HG03175 (cell line): ENCODE measurements around the gene NHSL1.

Experiments
- ATAC-seq: cut with Tn5 transposase; IDR thresholded peaks from one replicate; pipeline ENCODE4 v1.9.1; 2021; ENCODE audit warnings: mild to moderate bottlenecking, moderate library complexity; ENCODE audit not compliant: unreplicated experiment

The NHSL1 gene, protein sequence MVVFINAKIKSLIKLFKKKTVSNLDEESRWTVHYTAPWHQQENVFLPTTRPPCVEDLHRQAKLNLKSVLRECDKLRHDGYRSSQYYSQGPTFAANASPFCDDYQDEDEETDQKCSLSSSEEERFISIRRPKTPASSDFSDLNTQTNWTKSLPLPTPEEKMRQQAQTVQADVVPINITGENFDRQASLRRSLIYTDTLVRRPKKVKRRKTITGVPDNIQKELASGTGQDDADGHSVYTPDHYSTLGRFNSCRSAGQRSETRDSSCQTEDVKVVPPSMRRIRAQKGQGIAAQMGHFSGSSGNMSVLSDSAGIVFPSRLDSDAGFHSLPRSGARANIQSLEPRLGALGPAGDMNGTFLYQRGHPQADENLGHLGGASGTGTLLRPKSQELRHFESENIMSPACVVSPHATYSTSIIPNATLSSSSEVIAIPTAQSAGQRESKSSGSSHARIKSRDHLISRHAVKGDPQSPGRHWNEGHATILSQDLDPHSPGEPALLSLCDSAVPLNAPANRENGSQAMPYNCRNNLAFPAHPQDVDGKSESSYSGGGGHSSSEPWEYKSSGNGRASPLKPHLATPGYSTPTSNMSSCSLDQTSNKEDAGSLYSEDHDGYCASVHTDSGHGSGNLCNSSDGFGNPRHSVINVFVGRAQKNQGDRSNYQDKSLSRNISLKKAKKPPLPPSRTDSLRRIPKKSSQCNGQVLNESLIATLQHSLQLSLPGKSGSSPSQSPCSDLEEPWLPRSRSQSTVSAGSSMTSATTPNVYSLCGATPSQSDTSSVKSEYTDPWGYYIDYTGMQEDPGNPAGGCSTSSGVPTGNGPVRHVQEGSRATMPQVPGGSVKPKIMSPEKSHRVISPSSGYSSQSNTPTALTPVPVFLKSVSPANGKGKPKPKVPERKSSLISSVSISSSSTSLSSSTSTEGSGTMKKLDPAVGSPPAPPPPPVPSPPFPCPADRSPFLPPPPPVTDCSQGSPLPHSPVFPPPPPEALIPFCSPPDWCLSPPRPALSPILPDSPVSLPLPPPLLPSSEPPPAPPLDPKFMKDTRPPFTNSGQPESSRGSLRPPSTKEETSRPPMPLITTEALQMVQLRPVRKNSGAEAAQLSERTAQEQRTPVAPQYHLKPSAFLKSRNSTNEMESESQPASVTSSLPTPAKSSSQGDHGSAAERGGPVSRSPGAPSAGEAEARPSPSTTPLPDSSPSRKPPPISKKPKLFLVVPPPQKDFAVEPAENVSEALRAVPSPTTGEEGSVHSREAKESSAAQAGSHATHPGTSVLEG (N-terminal part only)

DNA sequence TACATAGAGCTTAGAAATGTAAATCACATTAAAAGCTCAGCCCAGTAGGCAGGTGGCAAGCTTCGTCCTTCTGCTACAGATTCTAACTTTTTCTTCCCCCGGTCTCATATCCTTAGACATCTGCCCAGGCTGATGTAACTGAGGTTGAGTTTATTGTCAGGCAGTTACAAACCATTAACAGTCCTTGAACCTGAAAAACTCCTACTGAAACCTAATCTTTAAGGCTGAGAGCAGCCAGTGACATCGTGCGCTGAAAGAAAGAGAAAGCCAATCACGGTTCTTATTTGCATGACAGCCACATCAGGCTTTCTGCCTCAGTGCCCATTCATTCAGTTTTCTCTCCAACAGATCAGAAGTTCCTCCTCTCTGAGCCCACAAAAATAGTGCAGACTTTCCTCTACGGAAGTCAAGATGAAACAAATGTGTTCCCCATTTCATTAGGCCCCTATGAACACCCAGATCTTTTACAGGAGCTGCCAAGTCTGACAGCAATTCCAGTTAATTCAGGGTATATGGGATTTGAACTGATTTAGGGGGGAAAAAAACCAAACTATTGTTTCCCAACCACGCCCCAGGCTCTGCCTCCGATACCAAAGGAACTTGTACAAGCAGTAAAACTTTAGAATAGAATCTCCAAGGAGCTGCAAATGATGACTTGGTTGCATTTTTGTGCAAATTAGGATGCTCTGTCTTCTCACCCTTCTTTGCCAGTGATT, at the start of gene NHSL1:
TSS of gene NHSL1 (minus strand) at position 192 of the 716 bp plus-strand sequence. CDS start 204 bp downstream, outside the sequence.
- peak; percentile 95 for ATAC-seq

DNA sequence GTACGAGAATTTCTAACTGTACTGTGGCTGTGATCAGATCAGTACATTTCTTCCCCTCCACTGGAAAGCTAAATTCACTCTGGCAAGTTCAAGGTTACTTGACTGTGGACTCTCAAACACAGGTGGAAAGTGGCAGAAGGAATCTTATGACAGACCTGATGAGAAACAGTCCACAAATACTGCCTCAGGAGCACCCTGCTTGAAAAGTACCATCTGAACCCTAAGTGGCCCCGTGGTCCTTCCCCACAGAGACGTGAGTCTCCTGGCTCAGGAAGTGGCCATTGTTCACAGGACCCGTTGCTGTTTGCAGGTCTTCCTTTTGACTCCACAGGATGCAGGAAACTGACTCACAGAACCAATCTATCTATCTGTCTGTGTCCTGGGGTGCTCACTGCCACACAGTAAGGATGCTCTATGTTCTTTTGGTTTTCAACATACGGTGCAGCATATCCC, 47.5 kb upstream of the NHSL1 start:
- no peak for ATAC-seq

DNA sequence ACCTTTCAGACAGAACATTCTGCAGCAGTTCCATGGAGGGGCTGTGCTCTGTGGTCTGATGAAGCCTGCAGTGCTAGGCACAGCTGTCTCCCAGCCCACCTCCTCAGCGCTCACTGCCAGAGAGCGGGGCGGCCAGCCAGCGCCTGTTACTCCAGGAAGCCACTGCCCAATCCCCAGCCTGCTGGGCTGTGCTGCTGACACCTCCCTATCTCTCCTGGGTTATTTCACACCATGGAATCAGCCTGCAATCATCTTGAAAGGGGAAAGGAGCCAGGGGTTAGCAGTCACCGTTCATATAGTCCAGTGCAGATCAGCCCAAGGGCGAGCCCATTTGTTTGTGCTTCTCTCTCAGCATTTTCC, 46.3 kb upstream of the NHSL1 start:
- ATAC-seq = no peak

DNA sequence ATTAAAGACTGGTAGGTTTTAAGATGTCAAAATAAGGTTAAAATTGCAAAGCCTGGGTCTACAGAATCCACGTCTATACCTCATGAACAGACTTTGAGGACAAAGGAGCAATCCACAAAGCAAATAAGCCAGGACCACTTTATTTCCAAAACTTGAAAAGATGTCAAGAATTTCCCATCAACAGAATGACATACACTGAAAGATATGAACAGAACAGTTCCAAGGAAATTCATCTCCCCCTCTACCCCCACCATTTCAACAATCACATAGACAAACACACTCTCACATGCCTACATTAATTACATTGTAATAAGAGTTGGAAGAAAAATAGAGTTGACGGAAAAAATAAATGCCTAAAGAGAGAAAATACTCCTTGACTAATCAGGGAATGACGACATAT, 45.2 kb upstream of the NHSL1 start:
- no peak for ATAC-seq

DNA sequence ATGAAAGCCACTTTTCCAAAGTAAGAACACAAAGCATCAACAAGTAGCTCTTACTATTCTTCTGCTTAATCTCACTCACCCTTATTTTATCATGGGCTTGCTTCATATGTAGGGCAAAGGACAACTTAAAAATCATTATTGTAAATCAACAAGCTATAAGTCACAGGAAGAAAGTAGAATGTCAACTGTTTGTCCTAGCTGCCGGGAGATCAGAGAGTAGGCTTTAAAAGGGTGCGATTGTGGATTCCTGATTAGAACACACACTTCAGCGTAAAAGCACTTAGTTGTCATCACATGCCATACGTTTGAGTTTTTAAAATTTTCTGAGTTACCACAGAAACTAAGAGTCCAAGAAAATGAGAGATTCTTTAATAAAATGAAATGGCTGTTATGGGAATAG, 44.4 kb upstream of the NHSL1 start:
- no peak for ATAC-seq

DNA sequence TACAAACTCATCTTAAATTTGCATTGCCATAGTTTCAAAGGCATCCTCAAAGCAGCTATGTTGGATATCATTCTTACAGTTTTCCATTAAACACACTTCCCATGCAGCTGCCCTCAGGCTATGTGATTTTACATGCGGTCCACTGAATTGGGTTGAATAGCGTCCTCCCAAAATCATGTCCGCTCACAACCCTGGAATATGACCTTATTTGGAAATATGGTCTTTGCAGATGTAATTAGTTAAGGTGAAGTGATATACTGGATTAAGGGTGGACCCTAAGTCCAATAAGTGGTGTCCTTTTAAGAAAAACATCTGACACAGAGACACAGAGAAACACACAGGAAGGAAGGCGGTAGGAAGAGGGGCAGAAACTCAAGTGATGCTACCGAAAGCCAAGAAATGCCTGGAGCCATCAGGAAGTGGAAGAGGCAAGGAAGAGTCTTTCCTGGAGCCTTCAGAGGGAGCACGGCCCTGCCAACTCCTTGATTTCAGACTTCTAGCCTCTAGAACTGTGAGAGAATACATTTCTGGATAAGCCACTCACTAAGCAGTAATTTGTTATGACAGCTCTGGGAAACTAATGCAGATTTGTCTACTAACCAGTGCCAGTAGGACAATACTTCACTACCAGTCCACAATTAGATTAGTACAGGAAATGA, 42.7 kb upstream of the NHSL1 start:
- no peak for ATAC-seq

DNA sequence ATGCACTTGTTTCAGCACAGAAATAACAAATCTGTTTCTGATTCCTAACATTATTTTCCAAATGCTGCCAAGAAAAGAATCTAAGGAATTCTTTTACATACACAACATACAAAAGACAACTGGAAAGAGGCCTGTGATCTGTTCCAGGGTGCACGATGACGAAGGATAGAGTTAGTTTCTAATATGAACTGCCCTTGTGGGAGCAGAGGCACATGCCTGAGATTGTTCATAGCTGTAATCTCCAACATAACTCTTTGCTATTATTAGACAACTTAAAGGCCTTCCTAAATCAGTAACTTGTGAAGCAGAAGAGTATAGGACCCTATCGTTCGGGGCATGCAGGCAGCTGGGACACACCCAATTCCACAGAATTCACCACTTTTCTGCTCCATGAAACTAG, 41.2 kb upstream of the NHSL1 start:
- ATAC-seq = no peak

DNA sequence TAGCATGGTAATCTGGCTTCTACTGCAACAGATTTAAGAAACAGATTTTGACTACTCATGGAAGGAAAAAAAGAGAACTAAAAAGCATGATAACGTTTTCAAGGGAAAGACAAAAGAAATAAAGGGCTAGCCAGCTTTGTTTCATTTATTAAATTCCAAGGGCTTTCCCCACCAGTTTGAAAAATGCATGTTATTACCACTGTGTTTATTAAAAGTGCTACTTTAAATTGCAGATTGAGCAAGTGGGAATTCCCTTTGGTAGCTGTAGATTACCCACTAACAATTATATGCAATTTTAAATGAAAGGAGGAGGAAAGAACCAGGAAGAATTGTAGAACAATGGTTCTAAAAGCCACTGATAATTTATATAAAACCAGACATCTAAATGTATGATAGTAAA, 40.6 kb upstream of the NHSL1 start:
- ATAC-seq = no peak

DNA sequence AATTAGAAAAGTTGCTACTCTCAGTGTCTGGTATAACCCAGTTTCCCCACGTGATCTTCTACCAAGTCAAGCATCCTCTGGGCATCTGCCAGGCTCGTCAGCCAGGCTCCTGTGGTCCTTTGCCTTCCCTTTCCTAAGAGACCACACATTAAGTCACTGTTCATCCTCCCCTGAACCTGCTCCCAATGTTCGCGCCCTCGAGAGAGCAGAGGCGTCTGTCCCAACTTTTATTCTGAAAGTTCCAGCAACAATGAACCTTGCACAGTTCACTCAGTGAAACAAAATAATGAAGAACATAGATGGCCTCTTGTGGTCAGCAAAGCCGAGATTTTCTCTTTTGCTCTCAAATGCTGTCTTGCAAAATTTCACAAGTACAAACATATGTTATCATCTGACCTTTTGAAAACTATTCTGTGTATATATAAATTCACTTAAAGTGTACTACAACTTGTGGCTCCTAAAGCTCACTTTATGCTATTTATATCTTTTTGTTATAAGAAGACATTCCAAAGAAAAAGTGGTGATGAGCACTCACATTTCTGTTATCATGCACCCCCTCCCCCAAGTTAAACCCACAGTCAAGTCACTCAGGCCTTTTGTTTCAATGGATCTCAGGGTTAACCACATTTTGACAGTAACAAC, 39.2 kb upstream of the NHSL1 start:
- ATAC-seq = no peak

DNA sequence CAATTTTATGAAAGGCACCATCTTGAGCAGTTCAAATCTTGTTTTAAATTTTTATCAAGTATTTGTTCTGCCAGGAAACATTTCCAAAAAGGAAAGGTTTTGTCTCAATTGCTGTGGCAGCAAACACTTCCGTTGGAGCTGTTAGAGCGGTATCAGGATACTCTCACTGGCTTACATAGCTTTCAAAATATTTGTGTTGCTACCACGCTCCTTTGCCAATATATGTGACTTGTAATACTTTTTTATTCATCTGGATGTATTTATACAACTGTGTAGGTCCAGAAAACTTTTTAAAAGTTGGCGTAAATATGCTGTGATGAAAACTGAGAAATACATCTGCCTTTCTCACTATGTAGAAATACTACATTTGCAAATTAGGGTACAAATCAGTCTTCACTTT, 37.8 kb upstream of the NHSL1 start:
- ATAC-seq = no peak

DNA sequence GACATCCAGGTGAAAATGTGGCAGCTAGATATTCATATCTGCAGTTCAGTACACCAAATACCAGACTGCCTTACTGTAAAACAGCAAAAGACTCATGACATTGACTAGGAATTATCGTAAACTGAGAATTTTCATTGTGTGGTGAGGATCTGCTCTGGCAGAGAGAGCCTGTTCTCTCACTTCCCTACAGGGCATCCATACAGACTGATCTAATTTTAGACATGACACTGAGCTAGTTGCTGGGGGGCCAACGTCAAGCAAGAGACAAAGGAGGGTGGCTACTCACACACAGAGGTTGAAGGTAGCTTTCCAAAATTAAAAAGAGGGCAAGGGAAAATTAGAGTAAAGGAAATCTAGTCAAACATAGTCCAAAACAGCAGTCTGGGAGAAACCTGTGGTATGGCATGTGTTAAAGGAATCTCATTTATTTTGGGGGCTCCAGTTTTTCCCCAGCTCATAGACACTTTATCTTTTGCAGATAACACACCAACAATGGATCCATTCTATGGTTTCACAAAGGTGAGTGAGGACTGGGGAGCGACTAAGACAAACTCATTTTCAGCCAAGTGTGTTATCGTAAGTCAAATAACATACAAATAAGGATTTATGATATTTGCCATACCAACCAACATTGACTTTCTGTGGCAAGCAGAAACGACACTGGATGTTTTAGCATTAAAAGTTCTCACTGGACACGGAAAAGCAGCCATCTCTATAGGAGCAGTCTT, 36.6 kb upstream of the NHSL1 start:
- ATAC-seq = no peak

DNA sequence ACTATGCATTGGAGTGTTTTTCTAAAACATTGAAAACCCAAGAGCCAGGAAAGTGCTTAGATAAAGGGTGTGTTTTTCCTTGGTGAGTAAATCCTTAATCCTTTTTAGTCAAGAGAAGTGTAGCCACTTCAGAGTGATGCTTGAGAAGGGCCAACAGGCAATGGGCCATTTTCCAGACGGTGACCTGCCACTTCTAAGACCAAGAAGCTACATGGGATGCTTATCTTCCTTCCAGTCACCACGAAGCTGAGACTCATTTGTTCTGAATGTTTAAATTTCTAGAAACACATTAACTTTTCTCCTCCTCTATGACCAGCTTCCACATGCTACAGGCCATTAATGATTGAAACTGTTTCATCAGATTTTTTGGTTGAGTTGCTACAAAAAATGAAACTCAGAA, 34.4 kb upstream of the NHSL1 start:
- no peak for ATAC-seq

DNA sequence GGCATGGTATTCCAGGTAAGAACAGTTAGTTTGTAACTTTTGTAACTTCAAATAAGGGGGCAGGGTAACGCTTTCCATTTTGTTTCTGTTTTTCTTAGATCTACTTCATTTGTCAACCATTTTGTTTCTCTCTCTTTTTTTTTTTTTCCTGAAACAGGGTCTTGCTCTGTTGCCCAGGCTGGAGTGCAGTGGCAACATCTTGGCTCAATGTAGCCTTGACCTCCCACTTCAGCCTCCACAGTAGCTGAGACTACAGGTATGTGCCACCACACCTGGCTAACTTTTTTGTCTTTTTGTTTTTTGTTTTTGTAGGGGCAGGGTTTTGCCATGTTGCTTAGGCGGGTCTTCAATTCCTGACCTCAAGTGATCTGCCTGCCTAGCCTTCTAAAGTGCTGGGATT, 32.1 kb upstream of the NHSL1 start:
- no peak for ATAC-seq

DNA sequence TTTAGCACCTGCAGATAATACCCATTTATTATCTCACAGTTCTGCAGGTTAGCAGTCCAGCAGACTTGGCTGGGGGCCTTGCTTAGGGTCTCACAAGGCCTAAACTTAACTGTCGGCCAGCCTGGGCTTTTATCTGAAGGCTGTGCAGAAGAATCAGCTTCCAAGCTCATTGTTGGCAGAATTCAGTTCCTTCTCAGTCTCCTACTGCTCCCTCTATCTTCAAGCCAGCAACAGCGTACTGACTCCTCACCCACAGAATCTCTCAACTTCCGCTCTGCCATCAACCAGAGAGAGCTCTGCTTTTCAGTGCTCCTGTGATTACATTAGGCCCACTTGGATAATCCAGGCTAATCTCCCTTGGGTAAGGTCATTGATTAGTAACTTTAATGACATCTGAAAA, 30.2 kb upstream of the NHSL1 start:
- ATAC-seq = no peak

DNA sequence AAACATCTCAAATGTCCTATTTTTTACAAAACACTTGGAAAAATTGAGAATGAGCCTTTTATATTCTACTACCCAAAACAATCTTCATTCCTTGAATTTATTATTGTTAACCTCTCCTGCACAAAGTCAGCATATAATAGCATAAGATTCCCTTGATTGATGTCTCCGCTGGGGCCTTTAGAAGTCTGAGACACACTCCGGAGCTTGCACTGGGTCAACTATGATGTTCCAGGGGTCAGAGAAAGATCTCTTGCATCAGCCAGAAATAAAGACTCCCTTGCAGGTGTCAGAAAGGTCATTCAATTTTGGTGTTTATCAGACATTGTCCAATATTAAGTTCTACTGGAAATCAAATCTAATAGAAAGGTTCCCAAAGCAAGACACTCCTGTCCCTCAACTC, 29.7 kb upstream of the NHSL1 start:
- ATAC-seq = no peak

DNA sequence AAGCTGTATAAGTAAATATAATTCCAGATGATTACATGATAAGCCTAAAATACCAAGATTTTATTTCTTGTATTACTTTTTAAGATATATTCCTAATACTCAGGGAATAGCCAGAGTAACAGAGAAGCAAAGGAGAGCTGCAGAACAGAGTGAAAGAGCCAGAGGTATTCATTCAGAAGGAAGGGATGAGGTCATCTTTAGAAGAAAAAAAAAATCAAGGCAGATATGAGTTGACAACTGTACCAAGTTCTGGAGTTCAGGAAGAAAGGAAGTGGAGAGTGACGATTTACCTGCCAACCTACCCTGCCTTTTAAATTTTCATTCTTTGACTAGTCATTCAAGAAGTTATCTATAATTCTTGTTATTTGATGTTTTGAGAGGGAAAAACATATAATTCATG, 28.8 kb upstream of the NHSL1 start:
- ATAC-seq = no peak

DNA sequence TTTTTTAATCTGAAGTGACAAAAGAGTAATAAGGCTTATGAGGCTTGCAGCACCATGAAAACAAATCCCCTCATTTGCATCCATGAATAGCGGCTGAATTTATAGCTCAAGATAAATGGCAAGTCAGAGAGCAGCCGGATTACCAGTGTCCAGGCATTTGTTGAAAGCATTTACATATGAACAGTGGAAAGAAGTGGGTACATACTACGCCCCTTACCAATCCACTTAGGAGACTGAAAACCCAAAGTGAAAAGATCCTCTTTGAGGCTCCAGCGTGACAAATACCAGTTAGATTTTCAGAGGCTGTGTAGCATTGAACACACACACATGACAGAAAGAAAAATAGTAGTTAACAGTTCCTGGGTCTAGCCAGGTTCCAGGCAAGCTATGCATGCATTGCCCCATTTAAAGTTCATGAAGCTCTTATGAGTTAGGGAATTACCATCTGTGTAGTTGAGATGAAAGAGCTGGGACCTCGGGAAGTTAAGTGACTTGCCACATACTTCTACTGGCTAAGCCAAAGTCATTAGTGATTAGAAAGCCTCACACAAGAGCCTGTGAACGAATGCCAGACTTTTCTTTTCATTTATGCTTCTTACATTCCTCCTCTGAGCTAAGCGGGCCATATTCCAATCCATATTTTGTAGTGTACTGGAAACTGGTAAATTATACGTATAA, 28.3 kb upstream of the NHSL1 start:
- no peak for ATAC-seq

DNA sequence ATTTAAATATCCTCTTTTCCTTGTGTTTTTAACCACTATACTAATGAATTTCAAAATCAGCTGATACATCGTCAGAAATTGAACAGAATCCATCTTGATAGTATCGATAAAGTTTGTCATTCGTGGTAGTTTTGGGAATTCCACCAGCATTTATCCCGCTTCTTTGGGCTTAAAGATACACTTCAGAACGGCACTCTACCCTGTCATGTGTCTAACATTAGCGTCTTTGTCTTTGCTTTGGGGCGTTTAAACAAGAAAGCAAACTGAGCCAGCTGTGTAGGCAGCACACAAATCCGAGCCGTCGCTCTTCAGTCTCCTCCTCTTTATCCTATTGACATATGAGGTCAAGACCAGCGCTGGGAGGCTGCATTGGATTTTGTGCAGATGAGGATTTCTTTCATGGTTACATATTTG, 27.5 kb upstream of the NHSL1 start:
- ATAC-seq = no peak
